Superior temporal gyrus (tissue), 1 donor: ENCODE data around the gene EID1.
"Not testable (repeated sequence)": the region's sequence is repeated elsewhere in the genome, so short reads cannot be mapped to it uniquely, and the experiment has no call there.

Experiments
- DNase-seq: peaks from one replicate; pipeline ENCODE4 v3.0.0-alpha.2; 2016; ENCODE audit errors: extremely low spot score

The EID1 gene

GRCh38 chr15:48909313-48909712, 31.4 kb downstream of the EID1 start:
- not testable (repeated sequence) for DNase-seq

- not testable (repeated sequence) for DNase-seq
Observed at GRCh38 chr15:48910554-48910953, 32.6 kb downstream of the EID1 start.

- DNase-seq: no peak
Observed at GRCh38 chr15:48913141-48913540, 35.2 kb downstream of the EID1 start.

GRCh38 chr15:48914717-48915116, 36.8 kb downstream of the EID1 start:
- no peak for DNase-seq

- DNase-seq: no peak
Observed at GRCh38 chr15:48915861-48916260, 37.9 kb downstream of the EID1 start.

- DNase-seq: no peak
Observed at GRCh38 chr15:48916721-48917120, 38.8 kb downstream of the EID1 start.

GRCh38 chr15:48922046-48922445, 44.1 kb downstream of the EID1 start:
- no peak for DNase-seq

GRCh38 chr15:48924528-48925393, 46.8 kb downstream of the EID1 start:
- DNase-seq: no peak

GRCh38 chr15:48925714-48926223, 47.8 kb downstream of the EID1 start:
- peak; percentile 53 for DNase-seq

- no peak for DNase-seq
Observed at GRCh38 chr15:48928877-48929538, 51.1 kb downstream of the EID1 start.

- DNase-seq: no peak
Observed at GRCh38 chr15:48929661-48930060, 51.7 kb downstream of the EID1 start.
